VCaP (cell line): ENCODE data around the gene RIC1.
"Not testable (repeated sequence)": the region's sequence is repeated elsewhere in the genome, so short reads cannot be mapped to it uniquely, and the experiment has no call there.

ENCODE experiments used
- H3K27ac ChIP-seq: fragments of 450-650 bp; 2 replicates; pipeline ENCODE4 v1.5.1; 2017
- CTCF ChIP-seq: fragments of 450-650 bp; conservative IDR thresholded peaks from 2 replicates; pipeline ENCODE4 v1.5.1; 2017; ENCODE audit warnings: mild to moderate bottlenecking, moderate library complexity

Gene RIC1

GRCh38 chr9:5644501-5644900 is 15.6 kb downstream of the RIC1 start:
- TF ChIP-seq CTCF = no peak
- no peak overlapping the region for H3K27ac ChIP-seq

- TF ChIP-seq CTCF = no peak
Measured at GRCh38 chr9:5646116-5646515, 17.2 kb downstream of the RIC1 start.

GRCh38 chr9:5650356-5651105 is 21.6 kb downstream of the RIC1 start:
- TF ChIP-seq CTCF = no peak
- H3K27ac ChIP-seq = no peak overlapping the region

More at GRCh38 chr9:5646116-5646515, 17.2 kb downstream of the RIC1 start:
- no peak overlapping the region for H3K27ac ChIP-seq

- TF ChIP-seq CTCF = no peak
Measured at GRCh38 chr9:5651246-5651645, 22.3 kb downstream of the RIC1 start.

GRCh38 chr9:5652821-5653220 is 23.9 kb downstream of the RIC1 start:
- no peak for TF ChIP-seq CTCF
- H3K27ac ChIP-seq = no peak overlapping the region

More at GRCh38 chr9:5651246-5651645, 22.3 kb downstream of the RIC1 start:
- H3K27ac ChIP-seq = no peak overlapping the region

- not testable (repeated sequence) for H3K27ac ChIP-seq
Measured at GRCh38 chr9:5662804-5663203, 33.9 kb downstream of the RIC1 start.

- no peak overlapping the region for H3K27ac ChIP-seq
- no peak for TF ChIP-seq CTCF
Measured at GRCh38 chr9:5665059-5665458, 36.2 kb downstream of the RIC1 start.

GRCh38 chr9:5667391-5667790 is 38.5 kb downstream of the RIC1 start:
- H3K27ac ChIP-seq = no peak overlapping the region
- no peak for TF ChIP-seq CTCF
